ENCODE measurements around the gene SH3PXD2A. TPM values are rescaled to one million over a fixed set of nuclear protein-coding genes. Genes with fewer than 3 reads are reported as not detected.
A peak's percentile ranks its signal among the peaks of the same experiment; 100 is the strongest.
"Not testable (repeated sequence)": the region's sequence is repeated elsewhere in the genome, so short reads cannot be mapped to it uniquely, and the experiment has no call there.

The SH3PXD2A gene
- total and polyA plus RNA-seq, 7 experiments from 2014 or later = 0.54 to 20.5 (median 9.9) TPM

DNA sequence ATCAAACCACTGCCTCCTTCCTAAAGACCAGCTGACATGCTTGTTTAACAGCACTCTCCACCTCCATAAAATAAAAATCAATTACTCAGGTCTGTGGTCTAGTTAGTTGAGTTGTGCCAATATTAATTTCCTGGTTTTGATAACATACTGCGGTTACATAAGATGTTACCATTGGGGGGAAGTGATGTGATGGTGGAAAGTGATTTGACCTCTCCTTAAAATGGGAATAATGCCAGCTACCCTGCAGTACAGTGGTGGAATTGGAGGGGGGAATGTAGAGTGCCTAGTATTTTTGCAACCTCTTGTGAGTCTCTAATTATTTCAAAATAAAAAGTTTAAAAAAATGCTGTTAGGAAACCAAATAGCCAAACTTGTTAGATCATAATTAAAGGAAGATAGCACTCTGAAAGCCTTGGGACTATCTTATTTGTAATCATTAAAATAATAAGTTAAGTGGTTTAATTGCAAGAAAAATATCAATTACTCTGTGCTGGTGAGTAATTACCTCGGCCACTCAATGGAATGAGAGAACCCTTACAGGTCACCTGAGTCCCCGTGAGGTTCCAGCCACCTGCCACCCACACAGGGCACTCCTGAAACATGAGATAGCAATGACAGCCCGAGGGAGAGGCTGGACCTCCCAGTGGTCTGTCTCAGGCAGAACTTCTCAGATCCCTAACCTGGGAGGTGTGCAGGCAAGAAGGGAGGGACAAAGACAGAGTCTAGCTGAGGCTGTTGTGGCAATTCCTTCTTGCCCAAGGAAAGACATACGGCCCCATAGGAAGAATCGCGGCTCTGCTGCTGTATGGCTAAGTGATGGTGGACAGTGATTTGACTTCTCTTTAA lies 94.1 kb downstream of the SH3PXD2A start:
- Mint-ChIP-seq H3K4me3 (no peak overlapping the region), H3K4me1 (peaks cover 49 to 83% (median 67%) of the 10 kb centered on the region in 7 donors), H3K36me3 (peaks cover 0 to 2% (median 0%) of the 10 kb centered on the region in 5 donors), H3K27me3 (peaks cover 0 to 22% (median 0%) of the 10 kb centered on the region in 5 donors), H3K27ac (peak overlapping the region in 1 of 9 donors; percentile 51), H3K9me3 (peaks cover 0 to 1% (median 0%) of the 10 kb centered on the region in 11 donors)
- Histone ChIP-seq H3K27ac (ENCODE audit: low read depth, low read length) (no peak overlapping the region), H3K4me3 (ENCODE audit: low read length) (no peak overlapping the region), H3K27me3 (ENCODE audit: control insufficient read depth in 2 of 2, insufficient read depth in 2 of 2, low read length in 2 of 2) (no peaks in the 10 kb centered on the region), H3K9me3 (ENCODE audit: control insufficient read depth in 2 of 3, low read length in 3 of 3) (no peaks in the 10 kb centered on the region), H3K36me3 (ENCODE audit: control insufficient read depth in 2 of 3, insufficient read depth in 3 of 3, low read length in 3 of 3) (no peaks in the 10 kb centered on the region), H3K4me1 (ENCODE audit: control insufficient read depth in 2 of 2, insufficient read depth in 2 of 2, low read length in 2 of 2) (peaks cover 61 to 64% of the 10 kb centered on the region in 2 donors)
- intact Hi-C loops (cut with micrococcal nuclease) = no loop called here
- DNase-seq (no peak), ATAC-seq (no peak)
- ChIA-PET POLR2A (interaction anchor here (1.2 to 2.0 kb wide), 2 partner anchors 12 to 14 kb away, joined by 3 to 4 read pairs; no protein-coding TSS in a partner anchor), CTCF (no interaction called here)

DNA sequence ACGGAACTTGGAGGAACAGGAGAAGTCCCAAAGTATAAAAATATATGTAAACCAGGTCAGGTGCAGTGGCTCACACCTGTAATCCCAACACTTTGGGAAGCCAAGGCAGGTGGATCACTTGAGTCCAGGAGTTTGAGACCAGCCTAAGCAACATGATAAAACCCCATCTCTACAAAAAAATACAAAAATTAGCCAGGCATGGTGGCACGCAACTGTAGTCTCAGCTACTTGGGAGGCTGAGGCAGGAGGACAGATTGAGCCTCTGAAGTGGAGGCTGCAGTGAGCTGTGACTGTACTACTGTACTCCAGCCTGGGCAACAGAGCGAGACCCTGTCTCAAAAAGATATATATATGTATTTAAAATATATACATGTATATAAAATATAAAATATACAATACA lies 95.1 kb downstream of the SH3PXD2A start:
- intact Hi-C loops (cut with micrococcal nuclease); H3K27me3 ChIP-seq (ENCODE audit: control insufficient read depth in 2 of 2, insufficient read depth in 2 of 2, low read length in 2 of 2); CTCF ChIA-PET; ATAC-seq; H3K36me3 Mint-ChIP-seq; H3K9me3 ChIP-seq (ENCODE audit: control insufficient read depth in 2 of 3, low read length in 3 of 3); H3K4me3 Mint-ChIP-seq; H3K27ac ChIP-seq (ENCODE audit: low read depth, low read length); DNase-seq; H3K36me3 ChIP-seq (ENCODE audit: control insufficient read depth in 2 of 3, insufficient read depth in 3 of 3, low read length in 3 of 3); H3K9me3 Mint-ChIP-seq; H3K27ac Mint-ChIP-seq; H3K4me3 ChIP-seq (ENCODE audit: low read length): not testable (repeated sequence)
- Mint-ChIP-seq H3K4me1 (peaks cover 40 to 74% (median 57%) of the 10 kb centered on the region in 7 donors), H3K27me3 (peaks cover 0 to 25% (median 0%) of the 10 kb centered on the region in 5 donors)
- H3K4me1 ChIP-seq (ENCODE audit: control insufficient read depth in 2 of 2, insufficient read depth in 2 of 2, low read length in 2 of 2) = peaks cover 50 to 53% of the 10 kb centered on the region in 2 donors
- POLR2A ChIA-PET = interaction anchor here (0.6 to 1.2 kb wide), 2 partner anchors 13 to 176 kb away, joined by 3 read pairs; no protein-coding TSS in a partner anchor

DNA sequence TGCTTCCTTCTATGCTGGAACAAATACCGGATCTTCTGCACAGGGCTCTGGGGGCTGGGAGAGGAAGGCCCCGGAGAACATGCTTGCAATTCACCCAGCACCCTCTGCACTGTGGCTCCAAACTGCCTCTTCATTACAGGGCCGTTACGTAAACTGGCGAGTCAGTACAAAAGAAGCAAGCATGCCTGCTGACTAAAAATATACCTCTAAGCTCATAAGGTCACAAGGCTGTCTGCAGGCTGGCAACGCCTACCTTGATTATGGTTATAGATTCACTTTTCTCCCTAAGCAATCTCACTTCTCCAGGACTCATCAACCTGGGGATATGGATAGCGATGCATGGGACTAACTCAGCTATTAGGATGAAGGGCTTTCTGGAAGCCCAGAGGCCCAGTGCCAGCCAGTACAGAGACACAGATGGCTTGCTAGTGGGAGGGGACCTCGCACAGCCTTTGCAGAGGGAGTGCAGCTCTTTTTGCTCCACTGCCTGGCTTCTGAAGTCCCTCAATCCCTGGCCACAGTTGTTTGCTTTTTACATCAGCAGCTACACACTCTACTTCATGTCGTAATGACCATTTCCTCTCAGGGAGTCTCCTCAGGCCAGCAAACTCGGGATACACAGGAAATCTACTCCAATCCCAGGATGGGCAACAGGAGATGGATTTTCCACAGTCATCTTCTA lies 96.1 kb downstream of the SH3PXD2A start:
- Mint-ChIP-seq H3K4me1 (peaks cover 32 to 70% (median 47%) of the 10 kb centered on the region in 7 donors), H3K27ac (peak overlapping the region in 5 of 9 donors; percentile 14 to 77 (median 69)), H3K9me3 (peaks cover 0 to 1% (median 0%) of the 10 kb centered on the region in 11 donors), H3K4me3 (peak overlapping the region in 7 of 10 donors; percentile 8 to 77 (median 34)), H3K36me3 (peaks cover 0 to 2% (median 0%) of the 10 kb centered on the region in 5 donors), H3K27me3 (peaks cover 0 to 30% (median 0%) of the 10 kb centered on the region in 5 donors)
- no peaks in the 10 kb centered on the region for H3K9me3 ChIP-seq (ENCODE audit: control insufficient read depth in 2 of 3, low read length in 3 of 3)
- ATAC-seq = peak; percentile 60
- H3K4me1 ChIP-seq (ENCODE audit: control insufficient read depth in 2 of 2, insufficient read depth in 2 of 2, low read length in 2 of 2) = peaks cover 40 to 43% of the 10 kb centered on the region in 2 donors
- H3K27ac ChIP-seq (ENCODE audit: low read depth, low read length) = no peak overlapping the region
- H3K4me3 ChIP-seq (ENCODE audit: low read length) = no peak overlapping the region
- ChIA-PET POLR2A (interaction anchor here (0.6 to 1.5 kb wide), 3 partner anchors 10 to 86 kb away, joined by 3 to 7 read pairs (median 5); no protein-coding TSS in a partner anchor), CTCF (interaction anchor here (0.5 kb wide), 1 partner anchor 388 kb away, joined by 7 read pairs; no protein-coding TSS in a partner anchor)
- intact Hi-C loops (cut with micrococcal nuclease) = loop anchor here in 1 of 2 donors (1.0 to 5.0 kb wide), 2 partner anchors 13 to 43 kb away; no protein-coding TSS in a partner anchor
- H3K27me3 ChIP-seq (ENCODE audit: control insufficient read depth in 2 of 2, insufficient read depth in 2 of 2, low read length in 2 of 2) = no peaks in the 10 kb centered on the region
- peak in 7 of 9 donors; percentile 18 to 53 (median 39) for DNase-seq
- H3K36me3 ChIP-seq (ENCODE audit: control insufficient read depth in 2 of 3, insufficient read depth in 3 of 3, low read length in 3 of 3) = no peaks in the 10 kb centered on the region

DNA sequence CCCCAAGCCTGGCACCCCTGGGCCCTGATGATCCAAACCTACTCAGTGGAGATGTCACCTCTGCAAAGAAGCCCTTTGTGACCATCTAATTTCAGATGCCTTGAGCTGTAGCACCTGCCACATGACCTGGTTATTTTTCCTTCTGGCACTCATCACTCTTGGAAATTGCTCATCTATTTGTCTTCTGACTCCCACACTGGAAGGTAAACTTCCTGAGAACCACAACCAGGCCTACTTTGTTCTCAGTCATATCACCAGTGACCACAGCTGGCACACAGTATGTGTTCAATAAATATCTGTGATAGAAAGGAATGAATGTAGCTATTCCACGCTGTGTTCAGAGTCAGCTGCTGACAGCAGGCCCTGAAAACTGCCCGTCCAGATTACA lies 97.1 kb downstream of the SH3PXD2A start:
- peak overlapping the region in 5 of 10 donors; percentile 16 to 77 (median 34) for H3K4me3 Mint-ChIP-seq
- ChIA-PET POLR2A (interaction anchor here (0.6 to 1.5 kb wide), 3 partner anchors 11 to 87 kb away, joined by 3 to 7 read pairs (median 5); no protein-coding TSS in a partner anchor), CTCF (interaction anchor here (0.9 kb wide), 1 partner anchor 25 kb away, joined by 4 read pairs; no protein-coding TSS in a partner anchor)
- peaks cover 0 to 34% (median 0%) of the 10 kb centered on the region in 5 donors for H3K27me3 Mint-ChIP-seq
- no peak for ATAC-seq
- H3K4me1 Mint-ChIP-seq = peaks cover 23 to 66% (median 37%) of the 10 kb centered on the region in 7 donors
- Histone ChIP-seq H3K27ac (ENCODE audit: low read depth, low read length) (no peak overlapping the region), H3K27me3 (ENCODE audit: control insufficient read depth in 2 of 2, insufficient read depth in 2 of 2, low read length in 2 of 2) (no peaks in the 10 kb centered on the region), H3K9me3 (ENCODE audit: control insufficient read depth in 2 of 3, low read length in 3 of 3) (no peaks in the 10 kb centered on the region), H3K36me3 (ENCODE audit: control insufficient read depth in 2 of 3, insufficient read depth in 3 of 3, low read length in 3 of 3) (no peaks in the 10 kb centered on the region), H3K4me1 (ENCODE audit: control insufficient read depth in 2 of 2, insufficient read depth in 2 of 2, low read length in 2 of 2) (peaks cover 31 to 34% of the 10 kb centered on the region in 2 donors), H3K4me3 (ENCODE audit: low read length) (no peak overlapping the region)
- peaks cover 0 to 1% (median 0%) of the 10 kb centered on the region in 11 donors for H3K9me3 Mint-ChIP-seq
- intact Hi-C loops (cut with micrococcal nuclease) = loop anchor here in 1 of 2 donors (5.0 kb wide), 1 partner anchor 44 kb away; no protein-coding TSS in a partner anchor
- H3K36me3 Mint-ChIP-seq = peaks cover 0 to 3% (median 0%) of the 10 kb centered on the region in 5 donors
- DNase-seq = no peak
- H3K27ac Mint-ChIP-seq = peak overlapping the region in 5 of 9 donors; percentile 35 to 77 (median 69)

DNA sequence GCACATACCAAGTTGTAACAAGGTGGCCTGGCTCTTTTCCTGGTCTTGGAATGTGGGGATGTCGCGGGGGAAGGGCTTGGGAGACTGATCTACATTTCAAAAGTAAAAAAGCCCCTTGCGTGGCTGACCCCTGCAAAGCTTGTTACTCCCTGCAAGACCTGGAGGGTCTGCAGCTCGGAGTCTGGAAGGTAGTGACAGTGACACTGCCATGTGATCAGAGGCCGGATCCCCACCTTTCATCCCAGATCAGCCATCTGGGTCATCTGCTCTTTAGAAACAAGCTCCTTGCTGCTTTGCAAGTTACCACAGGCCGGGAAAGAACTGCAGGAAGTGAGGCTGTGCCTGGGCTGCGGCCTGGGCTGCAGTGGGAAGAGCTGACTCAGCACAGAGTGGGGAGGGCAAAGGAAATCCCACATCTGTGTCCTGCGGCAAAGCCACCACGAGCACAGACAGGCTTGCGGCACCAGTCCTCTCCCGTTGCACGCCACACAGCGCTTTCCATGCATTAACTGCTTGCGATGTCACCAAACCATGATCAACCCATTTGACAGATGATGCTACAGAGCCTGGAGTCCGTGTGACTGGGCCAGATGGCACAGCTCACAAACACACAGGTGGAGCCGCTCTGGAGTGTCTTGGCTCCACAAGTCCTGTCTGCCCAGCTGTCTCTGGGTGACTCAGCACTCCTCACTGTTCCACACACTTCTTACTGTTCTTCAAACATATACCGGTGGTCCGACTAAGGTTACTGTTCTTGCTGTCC lies 97.7 kb downstream of the SH3PXD2A start:
- intact Hi-C loops (cut with micrococcal nuclease) = loop anchor here in 1 of 2 donors (5.0 kb wide), 1 partner anchor 45 kb away; no protein-coding TSS in a partner anchor
- peaks cover 0 to 34% (median 0%) of the 10 kb centered on the region in 5 donors for H3K27me3 Mint-ChIP-seq
- ChIA-PET POLR2A (interaction anchor here (1.4 to 1.5 kb wide), 2 partner anchors 11 to 14 kb away, joined by 5 to 7 read pairs; no protein-coding TSS in a partner anchor), CTCF (interaction anchor here (0.9 kb wide), 1 partner anchor 25 kb away, joined by 4 read pairs; no protein-coding TSS in a partner anchor)
- no peak overlapping the region for H3K27ac ChIP-seq (ENCODE audit: low read depth, low read length)
- peaks cover 0 to 1% (median 0%) of the 10 kb centered on the region in 11 donors for H3K9me3 Mint-ChIP-seq
- ATAC-seq (peak; percentile 82), DNase-seq (peak in 4 of 9 donors; percentile 10 to 82 (median 30))
- no peaks in the 10 kb centered on the region for H3K9me3 ChIP-seq (ENCODE audit: control insufficient read depth in 2 of 3, low read length in 3 of 3)
- no peaks in the 10 kb centered on the region for H3K36me3 ChIP-seq (ENCODE audit: control insufficient read depth in 2 of 3, insufficient read depth in 3 of 3, low read length in 3 of 3)
- no peaks in the 10 kb centered on the region for H3K27me3 ChIP-seq (ENCODE audit: control insufficient read depth in 2 of 2, insufficient read depth in 2 of 2, low read length in 2 of 2)
- H3K4me1 Mint-ChIP-seq = peaks cover 23 to 60% (median 33%) of the 10 kb centered on the region in 7 donors
- H3K27ac Mint-ChIP-seq = peak overlapping the region in 5 of 9 donors; percentile 27 to 76 (median 56)
- peaks cover 0 to 3% (median 0%) of the 10 kb centered on the region in 5 donors for H3K36me3 Mint-ChIP-seq
- peak overlapping the region in 8 of 10 donors; percentile 3 to 77 (median 32) for H3K4me3 Mint-ChIP-seq
- peaks cover 25 to 30% of the 10 kb centered on the region in 2 donors for H3K4me1 ChIP-seq (ENCODE audit: control insufficient read depth in 2 of 2, insufficient read depth in 2 of 2, low read length in 2 of 2)
- H3K4me3 ChIP-seq (ENCODE audit: low read length) = no peak overlapping the region
